ENCODE data around the gene TAC4. TPM values are rescaled to one million over a fixed set of nuclear protein-coding genes. Genes with fewer than 3 reads are reported as not detected.

The TAC4 gene
- total and polyA plus RNA-seq, 2 of the 13 experiments (the other 11 are each of a cell fraction or from before 2014, with no cell fraction given), result not detected

DNA sequence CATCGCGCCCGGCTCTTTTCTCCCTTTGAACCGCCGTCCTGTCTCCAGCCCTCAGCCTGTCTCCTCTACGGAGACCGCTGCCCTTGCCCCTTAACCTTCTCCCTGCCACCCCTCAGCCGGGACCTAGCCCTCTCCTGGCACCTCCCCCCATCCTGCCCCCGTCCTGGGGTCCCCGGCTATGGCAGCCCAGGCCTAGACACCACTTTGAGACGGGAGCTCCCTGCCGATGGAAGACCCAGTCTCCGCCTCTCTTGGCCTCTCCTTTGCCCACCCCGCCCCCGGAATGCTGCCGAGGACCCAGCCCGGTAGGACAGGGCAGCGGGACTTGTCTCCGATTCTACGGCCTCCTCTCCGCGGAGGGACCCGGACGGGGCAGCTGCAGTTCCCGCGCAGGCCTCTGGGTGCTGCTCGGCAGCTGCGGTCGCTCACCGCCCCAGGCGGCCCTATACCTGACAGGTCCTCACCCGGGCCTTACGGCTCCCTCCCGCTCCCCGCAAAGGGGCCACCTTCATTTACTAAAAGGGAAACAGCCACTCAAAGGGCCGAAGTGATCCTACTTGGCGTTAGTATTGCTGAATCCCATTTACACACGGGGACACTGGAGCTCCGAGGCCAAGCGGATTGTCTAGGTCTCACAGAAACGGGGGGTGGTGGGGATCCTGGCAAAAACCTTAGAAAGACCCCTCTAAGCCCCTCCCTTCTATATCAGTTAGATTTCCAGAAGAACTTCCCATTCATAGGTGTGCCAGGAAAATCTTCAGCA, 32.6 kb upstream of the TAC4 start (continued):
- TF ChIP-seq, protein P1, sequence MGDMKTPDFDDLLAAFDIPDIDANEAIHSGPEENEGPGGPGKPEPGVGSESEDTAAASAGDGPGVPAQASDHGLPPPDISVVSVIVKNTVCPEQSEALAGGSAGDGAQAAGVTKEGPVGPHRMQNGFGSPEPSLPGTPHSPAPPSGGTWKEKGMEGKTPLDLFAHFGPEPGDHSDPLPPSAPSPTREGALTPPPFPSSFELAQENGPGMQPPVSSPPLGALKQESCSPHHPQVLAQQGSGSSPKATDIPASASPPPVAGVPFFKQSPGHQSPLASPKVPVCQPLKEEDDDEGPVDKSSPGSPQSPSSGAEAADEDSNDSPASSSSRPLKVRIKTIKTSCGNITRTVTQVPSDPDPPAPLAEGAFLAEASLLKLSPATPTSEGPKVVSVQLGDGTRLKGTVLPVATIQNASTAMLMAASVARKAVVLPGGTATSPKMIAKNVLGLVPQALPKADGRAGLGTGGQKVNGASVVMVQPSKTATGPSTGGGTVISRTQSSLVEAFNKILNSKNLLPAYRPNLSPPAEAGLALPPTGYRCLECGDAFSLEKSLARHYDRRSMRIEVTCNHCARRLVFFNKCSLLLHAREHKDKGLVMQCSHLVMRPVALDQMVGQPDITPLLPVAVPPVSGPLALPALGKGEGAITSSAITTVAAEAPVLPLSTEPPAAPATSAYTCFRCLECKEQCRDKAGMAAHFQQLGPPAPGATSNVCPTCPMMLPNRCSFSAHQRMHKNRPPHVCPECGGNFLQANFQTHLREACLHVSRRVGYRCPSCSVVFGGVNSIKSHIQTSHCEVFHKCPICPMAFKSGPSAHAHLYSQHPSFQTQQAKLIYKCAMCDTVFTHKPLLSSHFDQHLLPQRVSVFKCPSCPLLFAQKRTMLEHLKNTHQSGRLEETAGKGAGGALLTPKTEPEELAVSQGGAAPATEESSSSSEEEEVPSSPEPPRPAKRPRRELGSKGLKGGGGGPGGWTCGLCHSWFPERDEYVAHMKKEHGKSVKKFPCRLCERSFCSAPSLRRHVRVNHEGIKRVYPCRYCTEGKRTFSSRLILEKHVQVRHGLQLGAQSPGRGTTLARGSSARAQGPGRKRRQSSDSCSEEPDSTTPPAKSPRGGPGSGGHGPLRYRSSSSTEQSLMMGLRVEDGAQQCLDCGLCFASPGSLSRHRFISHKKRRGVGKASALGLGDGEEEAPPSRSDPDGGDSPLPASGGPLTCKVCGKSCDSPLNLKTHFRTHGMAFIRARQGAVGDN (CRISPR knock-in tag; IDR thresholded peaks at IDR 0.05), result peak; percentile 54
- TF ChIP-seq MAFG (CRISPR knock-in tag; IDR thresholded peaks at IDR 0.05) (no peak), RFX5 (IDR thresholded peaks at IDR 0.05; ENCODE audit: low read depth, low read length) (no peak), CENPT (CRISPR knock-in tag; IDR thresholded peaks at IDR 0.05; ENCODE audit: low read depth) (no peak), RARA (CRISPR knock-in tag; IDR thresholded peaks at IDR 0.05) (no peak), ZFP1 (CRISPR knock-in tag; IDR thresholded peaks at IDR 0.05) (no peak), ZNF790 (CRISPR knock-in tag; IDR thresholded peaks at IDR 0.05; ENCODE audit: borderline replicate concordance) (no peak), ZNF75D (CRISPR knock-in tag; IDR thresholded peaks at IDR 0.05; ENCODE audit: borderline replicate concordance) (no peak), KLF13 (CRISPR knock-in tag; IDR thresholded peaks at IDR 0.05) (0 out of 2 replicates have a peak, but pooled peaks have one; percentile 53), ZNF562 (CRISPR knock-in tag; IDR thresholded peaks at IDR 0.05; ENCODE audit: borderline replicate concordance) (no peak), EED (CRISPR knock-in tag; IDR thresholded peaks at IDR 0.05) (peak; percentile 88; the same call in 1 of the 2 replicates), ZNF484 (CRISPR knock-in tag; IDR thresholded peaks at IDR 0.05; ENCODE audit: borderline replicate concordance, low read depth) (no peak), ZNF556 (CRISPR knock-in tag; IDR thresholded peaks at IDR 0.05; ENCODE audit: borderline replicate concordance) (peak; percentile 41; the same call in 1 of the 2 replicates), TCF7 (IDR thresholded peaks at IDR 0.05; ENCODE audit: low read depth) (no peak), PITX1 (CRISPR knock-in tag; IDR thresholded peaks at IDR 0.05) (no peak), ZBTB20 (CRISPR knock-in tag; IDR thresholded peaks at IDR 0.05; ENCODE audit: borderline replicate concordance, low read depth) (no peak), ZNF12 (CRISPR knock-in tag; IDR thresholded peaks at IDR 0.05) (no peak), ZNF567 (CRISPR knock-in tag; IDR thresholded peaks at IDR 0.05; ENCODE audit: borderline replicate concordance) (0 out of 2 replicates have a peak, but pooled peaks have one; percentile 32), ETV6 (CRISPR knock-in tag; conservative IDR thresholded peaks at IDR 0.05) (0 out of 2 replicates have a peak, but pooled peaks have one; percentile 22)
- TF ChIP-seq, protein P2, sequence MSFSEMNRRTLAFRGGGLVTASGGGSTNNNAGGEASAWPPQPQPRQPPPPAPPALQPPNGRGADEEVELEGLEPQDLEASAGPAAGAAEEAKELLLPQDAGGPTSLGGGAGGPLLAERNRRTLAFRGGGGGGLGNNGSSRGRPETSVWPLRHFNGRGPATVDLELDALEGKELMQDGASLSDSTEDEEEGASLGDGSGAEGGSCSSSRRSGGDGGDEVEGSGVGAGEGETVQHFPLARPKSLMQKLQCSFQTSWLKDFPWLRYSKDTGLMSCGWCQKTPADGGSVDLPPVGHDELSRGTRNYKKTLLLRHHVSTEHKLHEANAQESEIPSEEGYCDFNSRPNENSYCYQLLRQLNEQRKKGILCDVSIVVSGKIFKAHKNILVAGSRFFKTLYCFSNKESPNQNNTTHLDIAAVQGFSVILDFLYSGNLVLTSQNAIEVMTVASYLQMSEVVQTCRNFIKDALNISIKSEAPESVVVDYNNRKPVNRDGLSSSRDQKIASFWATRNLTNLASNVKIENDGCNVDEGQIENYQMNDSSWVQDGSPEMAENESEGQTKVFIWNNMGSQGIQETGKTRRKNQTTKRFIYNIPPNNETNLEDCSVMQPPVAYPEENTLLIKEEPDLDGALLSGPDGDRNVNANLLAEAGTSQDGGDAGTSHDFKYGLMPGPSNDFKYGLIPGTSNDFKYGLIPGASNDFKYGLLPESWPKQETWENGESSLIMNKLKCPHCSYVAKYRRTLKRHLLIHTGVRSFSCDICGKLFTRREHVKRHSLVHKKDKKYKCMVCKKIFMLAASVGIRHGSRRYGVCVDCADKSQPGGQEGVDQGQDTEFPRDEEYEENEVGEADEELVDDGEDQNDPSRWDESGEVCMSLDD (CRISPR knock-in tag; IDR thresholded peaks at IDR 0.05; ENCODE audit: borderline replicate concordance), result no peak
- TF ChIP-seq, protein P3, sequence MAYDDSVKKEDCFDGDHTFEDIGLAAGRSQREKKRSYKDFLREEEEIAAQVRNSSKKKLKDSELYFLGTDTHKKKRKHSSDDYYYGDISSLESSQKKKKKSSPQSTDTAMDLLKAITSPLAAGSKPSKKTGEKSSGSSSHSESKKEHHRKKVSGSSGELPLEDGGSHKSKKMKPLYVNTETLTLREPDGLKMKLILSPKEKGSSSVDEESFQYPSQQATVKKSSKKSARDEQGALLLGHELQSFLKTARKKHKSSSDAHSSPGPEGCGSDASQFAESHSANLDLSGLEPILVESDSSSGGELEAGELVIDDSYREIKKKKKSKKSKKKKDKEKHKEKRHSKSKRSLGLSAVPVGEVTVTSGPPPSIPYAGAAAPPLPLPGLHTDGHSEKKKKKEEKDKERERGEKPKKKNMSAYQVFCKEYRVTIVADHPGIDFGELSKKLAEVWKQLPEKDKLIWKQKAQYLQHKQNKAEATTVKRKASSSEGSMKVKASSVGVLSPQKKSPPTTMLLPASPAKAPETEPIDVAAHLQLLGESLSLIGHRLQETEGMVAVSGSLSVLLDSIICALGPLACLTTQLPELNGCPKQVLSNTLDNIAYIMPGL (CRISPR knock-in tag; IDR thresholded peaks at IDR 0.05; ENCODE audit: borderline replicate concordance in 1 of 2, low read depth in 1 of 2), result peak; percentile 64 to 76; a peak in 3 of 4 replicates

All from HepG2 (cell line).